H1 (cell line): ENCODE results near the gene TEAD3. TPM values are rescaled to one million over a fixed set of nuclear protein-coding genes. Genes with fewer than 3 reads are reported as not detected.
"Not testable (repeated sequence)": the region's sequence is repeated elsewhere in the genome, so short reads cannot be mapped to it uniquely, and the experiment has no call there.

ENCODE experiments used
- CTCF ChIA-PET: fragments of 300-600 bp; sonication (Branson Sonifier 250); formaldehyde crosslinking; loops from one replicate; lab custom pipeline; 2021; ENCODE audit not compliant: partially characterized antibody; lab: Charles Lee
- POLR2A ChIA-PET: fragments of 300-600 bp; sonication (Branson Sonifier 250); formaldehyde crosslinking; loops from one replicate; lab custom pipeline; 2021; ENCODE audit warnings: inconsistent platforms; ENCODE audit not compliant: partially characterized antibody; lab: Charles Lee
- DNase-seq, 2 experiments: peaks; one replicate each; pipeline versions ENCODE4 v3.0.0 to v3.0.0-alpha.2; 2010 to 2022; ENCODE audit warnings: low spot score in 2 of 2, low read depth in 1 of 2, mixed read lengths in 1 of 2
- FAIRE-seq: peaks from 2 replicates; lab custom pipeline; 2011; peaks lifted over from hg19 to GRCh38; lab: Jason Lieb, UNC
- H2AFZ ChIP-seq: 2 replicates; pipeline ENCODE4 v1.8.1; 2012; ENCODE audit warnings: low read length, inconsistent platforms
- H2AK5ac ChIP-seq: 2 replicates; pipeline ENCODE4 v1.6.1; 2013; ENCODE audit warnings: low read depth, low read length
- H2BK120ac ChIP-seq: replicated peaks from 2 replicates; pipeline ENCODE3; 2013; ENCODE audit warnings: low read depth, low read length, inconsistent platforms
- H2BK12ac ChIP-seq: 2 replicates; pipeline ENCODE4 v1.6.1; 2013; ENCODE audit warnings: low read depth, low read length
- H2BK15ac ChIP-seq: 2 replicates; pipeline ENCODE4 v1.6.1; 2013; ENCODE audit warnings: low read length
- H2BK20ac ChIP-seq: 2 replicates; pipeline ENCODE4 v1.6.1; 2013; ENCODE audit warnings: low read length
- H2BK5ac ChIP-seq: 2 replicates; pipeline ENCODE4 v1.6.1; 2013; ENCODE audit warnings: low read depth, low read length
- H3K14ac ChIP-seq: 2 replicates; pipeline ENCODE4 v1.6.1; 2013; ENCODE audit warnings: inconsistent platforms; ENCODE audit not compliant: insufficient read length
- H3K18ac ChIP-seq: 2 replicates; pipeline ENCODE4 v1.6.1; 2013; ENCODE audit warnings: low read length; ENCODE audit errors: extremely low read depth
- H3K23ac ChIP-seq: 2 replicates; pipeline ENCODE4 v1.6.1; 2013; ENCODE audit warnings: inconsistent platforms; ENCODE audit not compliant: insufficient read length
- H3K23me2 ChIP-seq: 2 replicates; pipeline ENCODE4 v1.6.1; 2013; ENCODE audit warnings: low read depth, low read length
- H3K27ac ChIP-seq: 2 replicates; pipeline ENCODE4 v1.6.1; 2011; ENCODE audit warnings: low read depth, low read length, inconsistent platforms
- H3K27me3 ChIP-seq, 4 experiments: replicated peaks in 1 of 4; 1 replicate in 1 of 4; 2 replicates in 3 of 4; pipeline versions ENCODE4 v1.6.1 to v1.8.1; 2011 to 2013; ENCODE audit warnings: low read length in 3 of 4, mild to moderate bottlenecking in 3 of 4, inconsistent platforms in 2 of 4, mixed read lengths in 2 of 4, moderate library complexity in 1 of 4; ENCODE audit not compliant: control insufficient read depth in 3 of 4, insufficient read depth in 3 of 4; ENCODE audit errors: extremely low read depth in 1 of 4
- H3K36me3 ChIP-seq, 4 experiments: 2 replicates each; pipeline versions ENCODE4 v1.6.1 to v1.8.1; 2011 to 2013; ENCODE audit warnings: mild to moderate bottlenecking in 4 of 4, low read length in 3 of 4, moderate library complexity in 2 of 4, control low read depth in 1 of 4, inconsistent platforms in 1 of 4; ENCODE audit not compliant: insufficient read depth in 4 of 4, control insufficient read depth in 2 of 4
- H3K4ac ChIP-seq: replicated peaks from 2 replicates; pipeline ENCODE3; 2013; ENCODE audit warnings: low read length, low read depth, mixed read lengths, inconsistent platforms; ENCODE audit not compliant: insufficient read length
- H3K4me1 ChIP-seq, 4 experiments: replicated peaks in 1 of 4; 1 replicate in 1 of 4; 2 replicates in 3 of 4; pipeline versions ENCODE4 v1.6.1 to v1.8.1; 2011 to 2013; ENCODE audit warnings: low read length in 3 of 4, inconsistent platforms in 2 of 4, mixed read lengths in 1 of 4; ENCODE audit not compliant: insufficient read depth in 4 of 4, control insufficient read depth in 3 of 4
- H3K4me2 ChIP-seq, 2 experiments: 2 replicates each; pipeline versions ENCODE4 v1.6.1 to v1.8.1; 2011 to 2013; ENCODE audit warnings: low read depth in 2 of 2, low read length in 2 of 2, control low read depth in 1 of 2, inconsistent platforms in 1 of 2, mild to moderate bottlenecking in 1 of 2; ENCODE audit not compliant: insufficient read depth in 1 of 2
- H3K4me3 ChIP-seq, 4 experiments: fragments of 200-600, 300-600 bp in 1 of 4; sonication (generic), shearing (Covaris generic), sonication (Bioruptor Twin) in 1 of 4; 2 replicates each; pipeline versions ENCODE4 v1.5.1 to v1.8.1; 2011 to 2016; ENCODE audit warnings: low read length in 4 of 4, low read depth in 3 of 4, control low read depth in 2 of 4, inconsistent platforms in 2 of 4, mild to moderate bottlenecking in 2 of 4, mixed read lengths in 1 of 4, moderate library complexity in 1 of 4; ENCODE audit not compliant: insufficient read depth in 2 of 4; ENCODE audit errors: extremely low read depth in 1 of 4
- H3K56ac ChIP-seq: replicated peaks from 2 replicates; pipeline ENCODE3; 2013; ENCODE audit warnings: low read depth, mild to moderate bottlenecking, mixed read lengths, low read length, inconsistent platforms; ENCODE audit not compliant: insufficient read length
- H3K79me1 ChIP-seq: 2 replicates; pipeline ENCODE4 v1.6.1; 2013; ENCODE audit warnings: low read depth, low read length, control low read depth
- H3K79me2 ChIP-seq, 2 experiments: 2 replicates each; pipeline versions ENCODE4 v1.6.1 to v1.8.1; 2012 to 2013; ENCODE audit warnings: low read length in 2 of 2, mild to moderate bottlenecking in 2 of 2, inconsistent platforms in 1 of 2; ENCODE audit not compliant: insufficient read depth in 2 of 2, control insufficient read depth in 1 of 2
- H3K9ac ChIP-seq, 4 experiments: replicated peaks in 1 of 4; 1 replicate in 1 of 4; 2 replicates in 3 of 4; pipeline versions ENCODE4 v1.6.1 to v1.8.1; 2011 to 2013; ENCODE audit warnings: low read depth in 3 of 4, low read length in 3 of 4, control low read depth in 2 of 4, mild to moderate bottlenecking in 2 of 4, moderate library complexity in 2 of 4, inconsistent platforms in 1 of 4; ENCODE audit errors: extremely low read depth in 1 of 4
- H3K9me3 ChIP-seq, 2 experiments: 2 replicates each; pipeline versions ENCODE4 v1.6.1 to v1.8.1; 2012 to 2013; ENCODE audit warnings: mild to moderate bottlenecking in 2 of 2, moderate library complexity in 2 of 2, control low read depth in 1 of 2, inconsistent platforms in 1 of 2, low read depth in 1 of 2, low read length in 1 of 2, mixed read lengths in 1 of 2; ENCODE audit not compliant: insufficient read depth in 2 of 2
- H4K20me1 ChIP-seq, 2 experiments: replicated peaks in 1 of 2; 2 replicates each; pipeline versions ENCODE3 to v1.8.1; 2011 to 2013; ENCODE audit warnings: inconsistent platforms in 2 of 2, low read length in 2 of 2, mild to moderate bottlenecking in 1 of 2; ENCODE audit not compliant: insufficient read depth in 2 of 2, control insufficient read depth in 1 of 2
- H4K5ac ChIP-seq: 2 replicates; pipeline ENCODE4 v1.6.1; 2013; ENCODE audit warnings: low read length, low read depth, mixed read lengths, inconsistent platforms; ENCODE audit not compliant: insufficient read length
- H4K8ac ChIP-seq: 2 replicates; pipeline ENCODE4 v1.8.0; 2013; ENCODE audit warnings: mild to moderate bottlenecking, moderate library complexity, low read length, inconsistent platforms; ENCODE audit not compliant: insufficient read depth; ENCODE audit errors: extremely low read depth
- H4K91ac ChIP-seq: replicated peaks from 2 replicates; pipeline ENCODE3; 2013; ENCODE audit warnings: low read length, mixed read lengths, inconsistent platforms; ENCODE audit not compliant: insufficient read length
- RAD21 ChIP-seq, 2 experiments: IDR thresholded peaks in 1 of 2; conservative IDR thresholded peaks in 1 of 2; 2 replicates each; pipeline ENCODE4 v1.6.1; 2011; ENCODE audit warnings: low read depth in 2 of 2, low read length in 2 of 2, improper control_type of control experiment in 1 of 2, inconsistent platforms in 1 of 2, mild to moderate bottlenecking in 1 of 2, moderate library complexity in 1 of 2
- WGBS, 2 experiments: shearing (Covaris generic) in 1 of 2; methylation state at CpG; one replicate each; pipeline versions ENCODE4 v1.1.6 to v1.1.7; 2013 to 2015; ENCODE audit warnings: low lambda C conversion rate in 2 of 2, mixed read lengths in 2 of 2, inconsistent platforms in 1 of 2, low coverage in 1 of 2, missing lambda C conversion rate in 1 of 2; ENCODE audit not compliant: insufficient replicate concordance in 2 of 2, insufficient coverage in 1 of 2, insufficient read length in 1 of 2; ENCODE audit errors: extremely low coverage in 1 of 2, missing lambda C conversion rate in 1 of 2; 5-methylcytosine and 5-hydroxymethylcytosine counted together
- polyA plus RNA-seq, 7 experiments: library from polyadenylated mRNA; depleted of rRNA in 3 of 7; stranded (reverse) in 5 of 7; unstranded in 2 of 7; fragments of >200 nt in 5 of 7; fragments of 200-250 nt in 2 of 7; gene quantifications; 1 replicate in 5 of 7; 2 replicates in 1 of 7; 4 replicates in 1 of 7; pipeline versions ENCODE4 v1.2.1 to v1.2.3, GENCODE V29; 2011 to 2013; ENCODE audit warnings: missing spikeins in 2 of 7, mixed read lengths in 2 of 7
- total RNA-seq: library from RNA; stranded (reverse); fragmentation: NEBNext Ultra II Directional; extraction: Animal tissue kit (Norgen Biotek cat#: 25700); gene quantifications from 2 replicates; pipeline ENCODE4 v1.2.1, GENCODE V29; 2021
- TF ChIP-seq, protein P1 (sequence below), 3 experiments: IDR thresholded peaks; 1 replicate in 2 of 3; 2 replicates in 1 of 3; pipeline versions ENCODE4 v1.5.1 to v1.6.1; 2011; ENCODE audit warnings: low read length in 3 of 3, mild to moderate bottlenecking in 3 of 3, inconsistent platforms in 2 of 3, low read depth in 1 of 3, moderate library complexity in 1 of 3; ENCODE audit not compliant: insufficient read depth in 1 of 3; ENCODE audit errors: control extremely low read depth in 1 of 3

The TEAD3 gene
- total and polyA plus RNA-seq, 2 of the 8 experiments (the other 6 are each of a cell fraction or from before 2014, with no cell fraction given), result 20.1 to 28.7 TPM

DNA sequence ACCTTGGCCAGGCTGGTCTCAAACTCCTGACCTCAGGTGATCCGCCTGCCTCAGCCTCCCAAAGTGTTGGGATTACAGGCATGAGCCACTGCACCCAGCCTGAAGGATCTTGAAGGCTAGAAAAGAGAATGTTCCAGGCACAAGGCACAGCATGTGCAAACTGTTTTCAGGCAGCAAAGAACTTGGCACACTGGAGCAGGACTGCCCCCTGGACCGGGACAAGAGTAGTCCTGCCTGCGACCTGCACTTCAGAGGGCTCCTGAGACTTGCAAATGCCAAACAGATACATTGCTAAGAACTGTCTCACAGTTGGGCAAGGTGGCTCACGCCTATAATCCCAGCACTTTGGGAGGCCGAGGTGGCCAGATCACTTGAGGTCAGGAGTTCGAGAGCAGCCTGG, 19.1 kb upstream of the TEAD3 start:
- not testable (repeated sequence) for H3K23me2 ChIP-seq, H3K4me3 ChIP-seq, H3K9me3 ChIP-seq, H2AK5ac ChIP-seq, H4K8ac ChIP-seq, H3K14ac ChIP-seq, H3K18ac ChIP-seq, H3K79me1 ChIP-seq, H3K9ac ChIP-seq, H3K27ac ChIP-seq, H3K36me3 ChIP-seq, H4K20me1 ChIP-seq, FAIRE-seq, H3K4me2 ChIP-seq, H3K4ac ChIP-seq, H3K27me3 ChIP-seq, H3K56ac ChIP-seq, H2BK15ac ChIP-seq, H2BK5ac ChIP-seq, H2AFZ ChIP-seq, H4K5ac ChIP-seq, H2BK20ac ChIP-seq, H3K23ac ChIP-seq, H3K79me2 ChIP-seq, H2BK120ac ChIP-seq, DNase-seq, H4K91ac ChIP-seq, H2BK12ac ChIP-seq
- TF ChIP-seq, protein P1, sequence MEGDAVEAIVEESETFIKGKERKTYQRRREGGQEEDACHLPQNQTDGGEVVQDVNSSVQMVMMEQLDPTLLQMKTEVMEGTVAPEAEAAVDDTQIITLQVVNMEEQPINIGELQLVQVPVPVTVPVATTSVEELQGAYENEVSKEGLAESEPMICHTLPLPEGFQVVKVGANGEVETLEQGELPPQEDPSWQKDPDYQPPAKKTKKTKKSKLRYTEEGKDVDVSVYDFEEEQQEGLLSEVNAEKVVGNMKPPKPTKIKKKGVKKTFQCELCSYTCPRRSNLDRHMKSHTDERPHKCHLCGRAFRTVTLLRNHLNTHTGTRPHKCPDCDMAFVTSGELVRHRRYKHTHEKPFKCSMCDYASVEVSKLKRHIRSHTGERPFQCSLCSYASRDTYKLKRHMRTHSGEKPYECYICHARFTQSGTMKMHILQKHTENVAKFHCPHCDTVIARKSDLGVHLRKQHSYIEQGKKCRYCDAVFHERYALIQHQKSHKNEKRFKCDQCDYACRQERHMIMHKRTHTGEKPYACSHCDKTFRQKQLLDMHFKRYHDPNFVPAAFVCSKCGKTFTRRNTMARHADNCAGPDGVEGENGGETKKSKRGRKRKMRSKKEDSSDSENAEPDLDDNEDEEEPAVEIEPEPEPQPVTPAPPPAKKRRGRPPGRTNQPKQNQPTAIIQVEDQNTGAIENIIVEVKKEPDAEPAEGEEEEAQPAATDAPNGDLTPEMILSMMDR (IDR thresholded peaks at IDR 0.05; ENCODE audit: control extremely low read depth in 1 of 3, insufficient read depth in 1 of 3, low read depth in 1 of 3, low read length in 3 of 3), result peak in 2 of 3 experiments; percentile 30 to 34; a peak in 2 of 4 replicates
- TF ChIP-seq RAD21 (IDR thresholded peaks at IDR 0.05 in 1 of 2, conservative IDR thresholded peaks at IDR 0.05 in 1 of 2; ENCODE audit: low read depth in 2 of 2, low read length in 2 of 2), result peak; percentile 32 to 56; a peak in 3 of 4 replicates
- H3K4me1 ChIP-seq, result peaks cover 0 to 24% (median 17%) of the 10 kb centered on the region in 4 experiments; a peak in 6 of 7 replicates
- 83% methylated on average over 6 of the region's 6 CpGs; no CpG with 5 or more reads in 1 of the 2 experiments for WGBS, 2 experiments
- CTCF ChIA-PET, result interaction anchor here (0.7 to 32.2 kb wide), 11 partner anchors 8 to 673 kb away, joined by 3 to 521 read pairs (median 3); no protein-coding TSS in a partner anchor
- POLR2A ChIA-PET, result interaction anchor here (1.2 to 1.6 kb wide), 5 partner anchors 11 to 42 kb away, joined by 4 to 8 read pairs (median 6); no protein-coding TSS in a partner anchor
